HEK293 (cell line): Measurements from ENCODE around the gene HPGD.

ENCODE experiments used
- CTCF ChIA-PET: fragments of 350-600 bp; formaldehyde crosslinking; extraction: SDS; loops from one replicate; lab custom pipeline; 2021; ENCODE audit warnings: antibody characterized with exemption; lab: Yijun Ruan, JAX
- POLR2A ChIA-PET: fragments of 300-600 bp; formaldehyde crosslinking; extraction: SDS; loops from one replicate; lab custom pipeline; 2020; ENCODE audit warnings: antibody characterized with exemption, inconsistent platforms; lab: Yijun Ruan, JAX
- H3K27ac ChIP-seq: fragments of 200-500 bp; sonication (Bioruptor generic); 2 replicates; pipeline ENCODE4 v1.5.1; 2014; ENCODE audit warnings: low read depth, low read length, control low read depth, inconsistent platforms; ENCODE audit errors: extremely low read depth
- H3K36me3 ChIP-seq, 2 experiments: fragments of 200-500 bp in 1 of 2; sonication (Bioruptor generic) in 1 of 2; 1 replicate in 1 of 2; 2 replicates in 1 of 2; pipeline ENCODE4 v1.5.1; 2014 to 2017; ENCODE audit warnings: inconsistent platforms in 2 of 2, low read length in 2 of 2; ENCODE audit not compliant: control insufficient read depth in 2 of 2, insufficient read depth in 1 of 2
- H3K4me1 ChIP-seq: fragments of 200-500 bp; sonication (Bioruptor generic); 2 replicates; pipeline ENCODE4 v1.5.1; 2014; ENCODE audit warnings: mild to moderate bottlenecking, low read length, inconsistent platforms; ENCODE audit not compliant: control insufficient read depth, insufficient read depth
- H3K4me3 ChIP-seq: 2 replicates; pipeline ENCODE4 v1.5.1; 2011; ENCODE audit warnings: low read depth, mild to moderate bottlenecking, control low read depth, low read length, moderate library complexity
- H3K9me3 ChIP-seq: fragments of 200-500 bp; sonication (Bioruptor generic); 2 replicates; pipeline ENCODE4 v1.5.1; 2014; ENCODE audit warnings: low read depth, low read length, inconsistent platforms; ENCODE audit not compliant: control insufficient read depth, insufficient read depth
- ATF2 ChIP-seq: fragments of 450-650 bp; formaldehyde crosslinking; IDR thresholded peaks from 2 replicates; pipeline ENCODE4 v1.5.1; 2016; ENCODE audit warnings: missing biosample characterization, missing genetic modification characterization, low read depth
- BCL6B ChIP-seq: fragments of 450-650 bp; formaldehyde crosslinking; IDR thresholded peaks from 2 replicates; pipeline ENCODE4 v1.5.1; 2017; ENCODE audit warnings: missing biosample characterization, missing genetic modification characterization
- TSHZ1 ChIP-seq: fragments of 450-650 bp; formaldehyde crosslinking; IDR thresholded peaks from 2 replicates; pipeline ENCODE4 v1.5.1; 2016; ENCODE audit warnings: missing biosample characterization, missing genetic modification characterization, borderline replicate concordance
- ZBTB10 ChIP-seq: fragments of 450-650 bp; formaldehyde crosslinking; IDR thresholded peaks from 2 replicates; pipeline ENCODE4 v1.5.1; 2016; ENCODE audit warnings: missing biosample characterization, missing genetic modification characterization
- ZBTB26 ChIP-seq: fragments of 450-650 bp; formaldehyde crosslinking; optimal IDR thresholded peaks from 2 replicates; pipeline ENCODE3; 2016; ENCODE audit warnings: missing biosample characterization, mild to moderate bottlenecking, missing genetic modification characterization
- ZNF175 ChIP-seq: fragments of 450-650 bp; formaldehyde crosslinking; IDR thresholded peaks from 2 replicates; pipeline ENCODE4 v1.5.1; 2016; ENCODE audit warnings: missing biosample characterization, missing genetic modification characterization
- ZNF2 ChIP-seq: fragments of 450-650 bp; formaldehyde crosslinking; IDR thresholded peaks from 2 replicates; pipeline ENCODE4 v1.5.1; 2016; ENCODE audit warnings: missing biosample characterization, missing genetic modification characterization
- ZNF24 ChIP-seq: fragments of 450-650 bp; formaldehyde crosslinking; IDR thresholded peaks from 2 replicates; pipeline ENCODE4 v1.5.1; 2016; ENCODE audit warnings: missing biosample characterization, missing genetic modification characterization
- ZNF423 ChIP-seq: fragments of 450-650 bp; formaldehyde crosslinking; IDR thresholded peaks from 2 replicates; pipeline ENCODE4 v1.5.1; 2016; ENCODE audit warnings: missing biosample characterization, missing genetic modification characterization
- ZNF510 ChIP-seq: fragments of 450-650 bp; formaldehyde crosslinking; IDR thresholded peaks from 2 replicates; pipeline ENCODE4 v1.5.1; 2018; ENCODE audit warnings: mild to moderate bottlenecking, missing genetic modification characterization, missing biosample characterization; ENCODE audit not compliant: insufficient replicate concordance
- ZNF521 ChIP-seq: fragments of 450-650 bp; formaldehyde crosslinking; IDR thresholded peaks from 2 replicates; pipeline ENCODE4 v1.5.1; 2017; ENCODE audit warnings: missing biosample characterization, mild to moderate bottlenecking, missing genetic modification characterization
- ZNF558 ChIP-seq: fragments of 450-650 bp; formaldehyde crosslinking; IDR thresholded peaks from 2 replicates; pipeline ENCODE4 v1.5.1; 2016; ENCODE audit warnings: missing biosample characterization, missing genetic modification characterization
- ZNF596 ChIP-seq: fragments of 450-650 bp; IDR thresholded peaks from 2 replicates; pipeline ENCODE4 v1.5.0; 2018; ENCODE audit warnings: missing biosample characterization, mild to moderate bottlenecking, missing genetic modification characterization, moderate library complexity
- ZNF629 ChIP-seq: fragments of 450-650 bp; formaldehyde crosslinking; IDR thresholded peaks from 2 replicates; pipeline ENCODE4 v1.5.1; 2017; ENCODE audit warnings: missing biosample characterization, missing genetic modification characterization
- ZNF654 ChIP-seq: fragments of 450-650 bp; formaldehyde crosslinking; IDR thresholded peaks from 2 replicates; pipeline ENCODE4 v1.5.1; 2016; ENCODE audit warnings: low read depth, missing biosample characterization, missing genetic modification characterization
- ZNF791 ChIP-seq: fragments of 450-650 bp; formaldehyde crosslinking; IDR thresholded peaks from 2 replicates; pipeline ENCODE4 v1.5.1; 2016; ENCODE audit warnings: missing biosample characterization, missing genetic modification characterization
- ZNF837 ChIP-seq: fragments of 450-650 bp; formaldehyde crosslinking; IDR thresholded peaks from 2 replicates; pipeline ENCODE4 v1.5.1; 2016; ENCODE audit warnings: missing biosample characterization, missing genetic modification characterization
- ZSCAN5A ChIP-seq: fragments of 450-650 bp; formaldehyde crosslinking; IDR thresholded peaks from 2 replicates; pipeline ENCODE4 v1.5.1; 2016; ENCODE audit warnings: missing biosample characterization, missing genetic modification characterization

The HPGD gene

GRCh38 chr4:174544496-174544895, 22.2 kb upstream of the HPGD start:
- no peak overlapping the region for H3K27ac ChIP-seq
- no peaks in the 10 kb centered on the region for H3K4me1 ChIP-seq
- no peak overlapping the region for H3K4me3 ChIP-seq
- H3K36me3 ChIP-seq, result no peaks in the 10 kb centered on the region
- POLR2A ChIA-PET, result no interaction called here
- TF ChIP-seq ZNF510 (tag by site-specific recombination) (no peak), ZNF24 (tag by site-specific recombination) (no peak), TSHZ1 (tag by site-specific recombination) (no peak), ZNF791 (tag by site-specific recombination) (no peak), ZNF558 (tag by site-specific recombination) (no peak), BCL6B (tag by site-specific recombination) (no peak), ZNF175 (tag by site-specific recombination) (no peak), ZNF629 (tag by site-specific recombination) (no peak), ATF2 (tag by site-specific recombination) (no peak), ZSCAN5A (no peak), ZNF654 (tag by site-specific recombination) (no peak), ZNF596 (tag by site-specific recombination) (no peak), ZNF837 (tag by site-specific recombination) (no peak), ZBTB26 (tag by site-specific recombination) (no peak), ZNF2 (tag by site-specific recombination) (no peak), ZNF521 (tag by site-specific recombination) (no peak), ZBTB10 (no peak), ZNF423 (tag by site-specific recombination) (no peak)
- no peaks in the 10 kb centered on the region for H3K9me3 ChIP-seq
- CTCF ChIA-PET, result no interaction called here
